SK-N-SH treated with all-trans-retinoic acid at 6 μM for 48 hours (cell line): ENCODE data around the gene CFAP65.

ENCODE experiments used
- ATAC-seq: fragments of 200-7000 bp; cut with Tn5 transposase; 3 replicates; pipeline ENCODE4 v1.9.1; 2020; ENCODE audit warnings: mild to moderate bottlenecking, moderate library complexity
- ARNTL ChIP-seq: fragments of 450-650 bp; formaldehyde crosslinking; IDR thresholded peaks from 2 replicates; pipeline ENCODE4 v1.5.0; 2020; ENCODE audit warnings: low read depth, mild to moderate bottlenecking, moderate library complexity, borderline replicate concordance
- BACH2 ChIP-seq: fragments of 250-450 bp; sonication (Bioruptor Pico); IDR thresholded peaks from 2 replicates; pipeline ENCODE4 v1.9.0; 2021; ENCODE audit warnings: mild to moderate bottlenecking, borderline replicate concordance
- CSDC2 ChIP-seq: fragments of 250-450 bp; sonication (Bioruptor Pico); IDR thresholded peaks from 2 replicates; pipeline ENCODE4 v1.5.0; 2020; ENCODE audit warnings: mild to moderate bottlenecking, moderate library complexity
- ESRRG ChIP-seq: fragments of 250-450 bp; sonication (Bioruptor Pico); IDR thresholded peaks from 2 replicates; pipeline ENCODE4 v1.6.1; 2021; ENCODE audit warnings: mild to moderate bottlenecking
- GLIS3 ChIP-seq: fragments of 250-450 bp; sonication (Bioruptor Pico); IDR thresholded peaks from 2 replicates; pipeline ENCODE4 v1.5.0; 2020; ENCODE audit warnings: mild to moderate bottlenecking, moderate library complexity
- ISL1 ChIP-seq: fragments of 250-450 bp; sonication (Bioruptor Pico); IDR thresholded peaks from 2 replicates; pipeline ENCODE4 v2.1.2; 2022; ENCODE audit warnings: mild to moderate bottlenecking, moderate library complexity
- OSR1 ChIP-seq: fragments of 250-450 bp; sonication (Bioruptor Pico); IDR thresholded peaks from 2 replicates; pipeline ENCODE4 v1.8.0; 2022; ENCODE audit warnings: moderate library complexity, mild to moderate bottlenecking, inconsistent platforms
- SNAI2 ChIP-seq: fragments of 250-450 bp; sonication (Bioruptor Pico); IDR thresholded peaks from 2 replicates; pipeline ENCODE4 v1.5.0; 2020; ENCODE audit warnings: mild to moderate bottlenecking, moderate library complexity
- TOX ChIP-seq: fragments of 250-450 bp; sonication (Bioruptor Pico); IDR thresholded peaks from 2 replicates; pipeline ENCODE4 v1.8.0; 2021; ENCODE audit warnings: mild to moderate bottlenecking, moderate library complexity, borderline replicate concordance
- ZC3H10 ChIP-seq: fragments of 250-450 bp; sonication (Bioruptor Pico); IDR thresholded peaks from 2 replicates; pipeline ENCODE4 v1.5.1; 2021; ENCODE audit warnings: mild to moderate bottlenecking, moderate library complexity
- ZFP3 ChIP-seq: fragments of 250-450 bp; sonication (Bioruptor Pico); IDR thresholded peaks from 2 replicates; pipeline ENCODE4 v1.5.0; 2020; ENCODE audit warnings: mild to moderate bottlenecking, moderate library complexity
- ZFP30 ChIP-seq: fragments of 450-650 bp; formaldehyde crosslinking; IDR thresholded peaks from 2 replicates; pipeline ENCODE4 v1.5.0; 2022; ENCODE audit warnings: mild to moderate bottlenecking, moderate library complexity
- ZNF70 ChIP-seq: fragments of 450-650 bp; formaldehyde crosslinking; IDR thresholded peaks from 2 replicates; pipeline ENCODE4 v1.5.0; 2020; ENCODE audit warnings: mild to moderate bottlenecking, moderate library complexity
- ZNF8 ChIP-seq: fragments of 450-650 bp; formaldehyde crosslinking; IDR thresholded peaks from 2 replicates; pipeline ENCODE4 v1.5.0; 2020; ENCODE audit warnings: mild to moderate bottlenecking, moderate library complexity
- TF ChIP-seq, protein P1 (sequence below): fragments of 250-450 bp; sonication (Bioruptor Pico); IDR thresholded peaks from 2 replicates; pipeline ENCODE4 v1.5.0; 2020; ENCODE audit warnings: mild to moderate bottlenecking, moderate library complexity
- TF ChIP-seq, protein P2 (sequence below): fragments of 250-450 bp; sonication (Bioruptor Pico); IDR thresholded peaks from 2 replicates; pipeline ENCODE4 v1.5.1; 2020; ENCODE audit warnings: low read depth, mild to moderate bottlenecking, moderate library complexity
- TF ChIP-seq, protein P3 (sequence below): fragments of 250-450 bp; sonication (Bioruptor Pico); IDR thresholded peaks from 2 replicates; pipeline ENCODE4 v1.8.0; 2020; ENCODE audit warnings: mild to moderate bottlenecking, moderate library complexity, borderline replicate concordance
- TF ChIP-seq, protein P4 (sequence below): fragments of 250-450 bp; sonication (Bioruptor Pico); IDR thresholded peaks from 2 replicates; pipeline ENCODE4 v1.8.0; 2021; ENCODE audit warnings: low read depth, mild to moderate bottlenecking, moderate library complexity, borderline replicate concordance
- TF ChIP-seq, protein P5 (sequence below): fragments of 250-450 bp; sonication (Bioruptor Pico); IDR thresholded peaks from 2 replicates; pipeline ENCODE4 v1.5.1; 2021; ENCODE audit warnings: mild to moderate bottlenecking, moderate library complexity

The CFAP65 gene, protein sequence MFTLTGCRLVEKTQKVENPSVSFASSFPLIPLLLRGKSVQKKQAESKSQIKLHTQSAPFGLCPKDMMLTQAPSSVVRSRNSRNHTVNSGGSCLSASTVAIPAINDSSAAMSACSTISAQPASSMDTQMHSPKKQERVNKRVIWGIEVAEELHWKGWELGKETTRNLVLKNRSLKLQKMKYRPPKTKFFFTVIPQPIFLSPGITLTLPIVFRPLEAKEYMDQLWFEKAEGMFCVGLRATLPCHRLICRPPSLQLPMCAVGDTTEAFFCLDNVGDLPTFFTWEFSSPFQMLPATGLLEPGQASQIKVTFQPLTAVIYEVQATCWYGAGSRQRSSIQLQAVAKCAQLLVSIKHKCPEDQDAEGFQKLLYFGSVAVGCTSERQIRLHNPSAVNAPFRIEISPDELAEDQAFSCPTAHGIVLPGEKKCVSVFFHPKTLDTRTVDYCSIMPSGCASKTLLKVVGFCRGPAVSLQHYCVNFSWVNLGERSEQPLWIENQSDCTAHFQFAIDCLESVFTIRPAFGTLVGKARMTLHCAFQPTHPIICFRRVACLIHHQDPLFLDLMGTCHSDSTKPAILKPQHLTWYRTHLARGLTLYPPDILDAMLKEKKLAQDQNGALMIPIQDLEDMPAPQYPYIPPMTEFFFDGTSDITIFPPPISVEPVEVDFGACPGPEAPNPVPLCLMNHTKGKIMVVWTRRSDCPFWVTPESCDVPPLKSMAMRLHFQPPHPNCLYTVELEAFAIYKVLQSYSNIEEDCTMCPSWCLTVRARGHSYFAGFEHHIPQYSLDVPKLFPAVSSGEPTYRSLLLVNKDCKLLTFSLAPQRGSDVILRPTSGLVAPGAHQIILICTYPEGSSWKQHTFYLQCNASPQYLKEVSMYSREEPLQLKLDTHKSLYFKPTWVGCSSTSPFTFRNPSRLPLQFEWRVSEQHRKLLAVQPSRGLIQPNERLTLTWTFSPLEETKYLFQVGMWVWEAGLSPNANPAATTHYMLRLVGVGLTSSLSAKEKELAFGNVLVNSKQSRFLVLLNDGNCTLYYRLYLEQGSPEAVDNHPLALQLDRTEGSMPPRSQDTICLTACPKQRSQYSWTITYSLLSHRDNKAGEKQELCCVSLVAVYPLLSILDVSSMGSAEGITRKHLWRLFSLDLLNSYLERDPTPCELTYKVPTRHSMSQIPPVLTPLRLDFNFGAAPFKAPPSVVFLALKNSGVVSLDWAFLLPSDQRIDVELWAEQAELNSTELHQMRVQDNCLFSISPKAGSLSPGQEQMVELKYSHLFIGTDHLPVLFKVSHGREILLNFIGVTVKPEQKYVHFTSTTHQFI (N-terminal part only)

DNA sequence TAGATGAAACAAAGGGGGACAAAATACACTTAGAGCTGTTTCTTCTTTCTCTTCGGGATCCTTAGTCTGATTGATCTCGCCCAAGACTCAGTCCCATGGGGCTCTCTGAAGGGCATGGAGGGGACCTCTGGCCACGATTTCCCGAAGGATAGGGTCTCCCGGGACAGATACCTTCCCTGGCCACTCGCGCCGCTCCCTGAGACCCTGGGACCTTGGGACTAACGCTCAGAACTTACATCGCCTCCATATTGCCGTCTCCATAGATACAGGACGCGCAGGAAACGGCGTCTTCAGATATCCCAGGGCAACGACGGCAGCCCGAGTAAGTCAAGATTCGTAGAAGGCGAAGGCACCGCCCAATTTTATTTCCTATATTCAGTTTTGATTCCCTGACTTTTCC is at the start of gene CFAP65:
Gene CFAP65, minus strand, starts transcription at position 265 of the 400 bp plus-strand sequence. CDS start 2,468 bp downstream, outside the sequence.
- peak; percentile 96 for ATAC-seq
- TF ChIP-seq, protein P1, sequence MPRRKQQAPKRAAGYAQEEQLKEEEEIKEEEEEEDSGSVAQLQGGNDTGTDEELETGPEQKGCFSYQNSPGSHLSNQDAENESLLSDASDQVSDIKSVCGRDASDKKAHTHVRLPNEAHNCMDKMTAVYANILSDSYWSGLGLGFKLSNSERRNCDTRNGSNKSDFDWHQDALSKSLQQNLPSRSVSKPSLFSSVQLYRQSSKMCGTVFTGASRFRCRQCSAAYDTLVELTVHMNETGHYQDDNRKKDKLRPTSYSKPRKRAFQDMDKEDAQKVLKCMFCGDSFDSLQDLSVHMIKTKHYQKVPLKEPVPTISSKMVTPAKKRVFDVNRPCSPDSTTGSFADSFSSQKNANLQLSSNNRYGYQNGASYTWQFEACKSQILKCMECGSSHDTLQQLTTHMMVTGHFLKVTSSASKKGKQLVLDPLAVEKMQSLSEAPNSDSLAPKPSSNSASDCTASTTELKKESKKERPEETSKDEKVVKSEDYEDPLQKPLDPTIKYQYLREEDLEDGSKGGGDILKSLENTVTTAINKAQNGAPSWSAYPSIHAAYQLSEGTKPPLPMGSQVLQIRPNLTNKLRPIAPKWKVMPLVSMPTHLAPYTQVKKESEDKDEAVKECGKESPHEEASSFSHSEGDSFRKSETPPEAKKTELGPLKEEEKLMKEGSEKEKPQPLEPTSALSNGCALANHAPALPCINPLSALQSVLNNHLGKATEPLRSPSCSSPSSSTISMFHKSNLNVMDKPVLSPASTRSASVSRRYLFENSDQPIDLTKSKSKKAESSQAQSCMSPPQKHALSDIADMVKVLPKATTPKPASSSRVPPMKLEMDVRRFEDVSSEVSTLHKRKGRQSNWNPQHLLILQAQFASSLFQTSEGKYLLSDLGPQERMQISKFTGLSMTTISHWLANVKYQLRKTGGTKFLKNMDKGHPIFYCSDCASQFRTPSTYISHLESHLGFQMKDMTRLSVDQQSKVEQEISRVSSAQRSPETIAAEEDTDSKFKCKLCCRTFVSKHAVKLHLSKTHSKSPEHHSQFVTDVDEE (CRISPR knock-in tag): no peak
- TF ChIP-seq ZFP3 (CRISPR knock-in tag) (no peak), ESRRG (no peak), ZC3H10 (CRISPR knock-in tag) (no peak), TOX (CRISPR knock-in tag) (no peak), ZNF70 (no peak), ZFP30 (CRISPR knock-in tag) (no peak), BACH2 (CRISPR knock-in tag) (no peak)
- TF ChIP-seq, protein P2, sequence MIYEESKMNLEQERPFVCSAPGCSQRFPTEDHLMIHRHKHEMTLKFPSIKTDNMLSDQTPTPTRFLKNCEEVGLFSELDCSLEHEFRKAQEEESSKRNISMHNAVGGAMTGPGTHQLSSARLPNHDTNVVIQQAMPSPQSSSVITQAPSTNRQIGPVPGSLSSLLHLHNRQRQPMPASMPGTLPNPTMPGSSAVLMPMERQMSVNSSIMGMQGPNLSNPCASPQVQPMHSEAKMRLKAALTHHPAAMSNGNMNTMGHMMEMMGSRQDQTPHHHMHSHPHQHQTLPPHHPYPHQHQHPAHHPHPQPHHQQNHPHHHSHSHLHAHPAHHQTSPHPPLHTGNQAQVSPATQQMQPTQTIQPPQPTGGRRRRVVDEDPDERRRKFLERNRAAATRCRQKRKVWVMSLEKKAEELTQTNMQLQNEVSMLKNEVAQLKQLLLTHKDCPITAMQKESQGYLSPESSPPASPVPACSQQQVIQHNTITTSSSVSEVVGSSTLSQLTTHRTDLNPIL: no peak
- TF ChIP-seq, protein P3, sequence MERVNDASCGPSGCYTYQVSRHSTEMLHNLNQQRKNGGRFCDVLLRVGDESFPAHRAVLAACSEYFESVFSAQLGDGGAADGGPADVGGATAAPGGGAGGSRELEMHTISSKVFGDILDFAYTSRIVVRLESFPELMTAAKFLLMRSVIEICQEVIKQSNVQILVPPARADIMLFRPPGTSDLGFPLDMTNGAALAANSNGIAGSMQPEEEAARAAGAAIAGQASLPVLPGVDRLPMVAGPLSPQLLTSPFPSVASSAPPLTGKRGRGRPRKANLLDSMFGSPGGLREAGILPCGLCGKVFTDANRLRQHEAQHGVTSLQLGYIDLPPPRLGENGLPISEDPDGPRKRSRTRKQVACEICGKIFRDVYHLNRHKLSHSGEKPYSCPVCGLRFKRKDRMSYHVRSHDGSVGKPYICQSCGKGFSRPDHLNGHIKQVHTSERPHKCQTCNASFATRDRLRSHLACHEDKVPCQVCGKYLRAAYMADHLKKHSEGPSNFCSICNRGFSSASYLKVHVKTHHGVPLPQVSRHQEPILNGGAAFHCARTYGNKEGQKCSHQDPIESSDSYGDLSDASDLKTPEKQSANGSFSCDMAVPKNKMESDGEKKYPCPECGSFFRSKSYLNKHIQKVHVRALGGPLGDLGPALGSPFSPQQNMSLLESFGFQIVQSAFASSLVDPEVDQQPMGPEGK: no peak
- TF ChIP-seq, all 23 proteins: peak for 0

DNA sequence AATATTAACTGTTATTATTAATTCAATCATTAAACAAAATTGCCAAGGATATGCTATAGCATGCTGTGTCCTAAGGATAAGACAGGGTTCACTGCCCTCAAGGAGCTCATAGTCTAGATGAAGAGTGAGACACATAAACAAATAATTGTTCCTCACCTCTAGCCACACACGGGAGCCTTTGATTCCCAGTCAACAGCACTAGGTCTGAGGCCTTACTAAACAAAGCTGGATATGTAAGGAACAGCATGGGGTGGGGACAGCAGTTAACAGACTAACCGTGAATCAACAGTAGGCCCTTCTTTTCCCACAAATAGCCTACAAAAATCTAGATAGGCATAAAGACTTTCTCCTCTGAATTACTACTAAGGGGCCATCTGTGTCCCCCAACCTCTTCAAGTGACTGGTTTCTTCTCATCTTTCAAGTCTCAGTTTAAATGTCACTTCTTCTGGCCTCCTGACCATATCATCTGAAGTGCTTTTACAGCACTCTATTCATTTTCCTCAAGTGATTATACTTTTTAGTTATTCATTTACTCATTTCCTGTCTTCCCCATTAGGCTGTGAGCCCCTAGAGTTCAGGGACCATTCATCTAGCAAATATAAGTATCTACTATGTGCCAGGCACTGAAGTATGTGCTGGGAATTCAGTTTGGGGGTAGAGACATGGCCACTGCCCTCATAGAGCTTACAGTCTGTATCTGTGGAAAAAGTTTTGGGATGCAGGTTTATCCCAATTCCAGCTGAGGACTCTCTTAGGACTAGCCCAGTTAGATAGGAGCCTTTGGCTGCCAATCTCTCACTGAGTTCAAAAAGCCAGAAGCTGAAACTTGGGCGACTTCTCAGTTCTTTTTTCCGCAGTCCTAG is 49.4 kb upstream of the CFAP65 start:
- TF ChIP-seq OSR1 (CRISPR knock-in tag) (no peak), ARNTL (CRISPR knock-in tag) (no peak)
- TF ChIP-seq, all 23 proteins: peak for 0
- ATAC-seq: no peak

DNA sequence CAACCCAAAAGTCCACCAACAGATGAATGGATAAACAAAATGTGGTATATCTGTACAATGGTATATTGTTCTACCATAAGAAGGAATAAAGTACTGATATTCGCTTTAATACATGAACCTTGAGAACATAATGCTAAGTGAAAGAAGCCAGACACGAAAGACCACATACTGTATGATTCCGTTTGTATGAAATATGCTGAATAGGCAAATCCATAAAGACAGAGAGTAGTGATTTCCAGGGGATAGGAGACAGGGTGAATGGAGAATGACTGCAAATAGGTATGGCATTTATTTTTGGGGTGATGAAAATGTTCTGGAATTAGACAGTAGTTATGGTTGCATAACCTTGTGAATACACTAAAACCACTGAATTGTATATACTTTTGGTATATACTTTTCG is 48.0 kb upstream of the CFAP65 start:
- ATAC-seq: no peak
- TF ChIP-seq, protein P2: no peak
- TF ChIP-seq ARNTL (CRISPR knock-in tag): no peak
- no peak for TF ChIP-seq GLIS3 (CRISPR knock-in tag)
- TF ChIP-seq ZC3H10 (CRISPR knock-in tag): no peak
- TF ChIP-seq, protein P4, sequence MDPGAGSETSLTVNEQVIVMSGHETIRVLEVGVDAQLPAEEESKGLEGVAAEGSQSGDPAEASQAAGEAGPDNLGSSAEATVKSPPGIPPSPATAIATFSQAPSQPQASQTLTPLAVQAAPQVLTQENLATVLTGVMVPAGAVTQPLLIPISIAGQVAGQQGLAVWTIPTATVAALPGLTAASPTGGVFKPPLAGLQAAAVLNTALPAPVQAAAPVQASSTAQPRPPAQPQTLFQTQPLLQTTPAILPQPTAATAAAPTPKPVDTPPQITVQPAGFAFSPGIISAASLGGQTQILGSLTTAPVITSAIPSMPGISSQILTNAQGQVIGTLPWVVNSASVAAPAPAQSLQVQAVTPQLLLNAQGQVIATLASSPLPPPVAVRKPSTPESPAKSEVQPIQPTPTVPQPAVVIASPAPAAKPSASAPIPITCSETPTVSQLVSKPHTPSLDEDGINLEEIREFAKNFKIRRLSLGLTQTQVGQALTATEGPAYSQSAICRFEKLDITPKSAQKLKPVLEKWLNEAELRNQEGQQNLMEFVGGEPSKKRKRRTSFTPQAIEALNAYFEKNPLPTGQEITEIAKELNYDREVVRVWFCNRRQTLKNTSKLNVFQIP (CRISPR knock-in tag): no peak
- TF ChIP-seq CSDC2 (CRISPR knock-in tag): no peak
- no peak for TF ChIP-seq SNAI2
- TF ChIP-seq ISL1 (CRISPR knock-in tag): no peak
- TF ChIP-seq, protein P5, sequence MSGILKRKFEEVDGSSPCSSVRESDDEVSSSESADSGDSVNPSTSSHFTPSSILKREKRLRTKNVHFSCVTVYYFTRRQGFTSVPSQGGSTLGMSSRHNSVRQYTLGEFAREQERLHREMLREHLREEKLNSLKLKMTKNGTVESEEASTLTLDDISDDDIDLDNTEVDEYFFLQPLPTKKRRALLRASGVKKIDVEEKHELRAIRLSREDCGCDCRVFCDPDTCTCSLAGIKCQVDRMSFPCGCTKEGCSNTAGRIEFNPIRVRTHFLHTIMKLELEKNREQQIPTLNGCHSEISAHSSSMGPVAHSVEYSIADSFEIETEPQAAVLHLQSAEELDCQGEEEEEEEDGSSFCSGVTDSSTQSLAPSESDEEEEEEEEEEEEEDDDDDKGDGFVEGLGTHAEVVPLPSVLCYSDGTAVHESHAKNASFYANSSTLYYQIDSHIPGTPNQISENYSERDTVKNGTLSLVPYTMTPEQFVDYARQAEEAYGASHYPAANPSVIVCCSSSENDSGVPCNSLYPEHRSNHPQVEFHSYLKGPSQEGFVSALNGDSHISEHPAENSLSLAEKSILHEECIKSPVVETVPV (CRISPR knock-in tag): no peak
- no peak for TF ChIP-seq ZNF8 (CRISPR knock-in tag)
- no peak for TF ChIP-seq OSR1 (CRISPR knock-in tag)
- TF ChIP-seq, protein P1 (CRISPR knock-in tag): no peak
